OCI-LY3 (cell line): Measurements from ENCODE around the gene PLXNB1.

Experiments
- H2AFZ ChIP-seq: fragments of 200-600, 300-600 bp; shearing (Covaris generic); 2 replicates; pipeline ENCODE4 v1.6.0; 2014; ENCODE audit warnings: antibody characterized with exemption, low read depth, low read length
- H3K27ac ChIP-seq: fragments of 200-600, 300-600 bp; sonication (generic); 2 replicates; pipeline ENCODE4 v1.5.1; 2014; ENCODE audit warnings: mild to moderate bottlenecking, low read length, moderate library complexity, mixed read lengths
- H3K27me3 ChIP-seq: fragments of 200-600, 300-600 bp; sonication (generic); 2 replicates; pipeline ENCODE4 v1.6.1; 2014; ENCODE audit warnings: low read depth, low read length, mixed read lengths
- H3K36me3 ChIP-seq: fragments of 200-600, 300-600 bp; sonication (generic); replicated peaks from 2 replicates; pipeline ENCODE3; 2014; ENCODE audit warnings: low read depth, low read length, mixed read lengths
- H3K4me1 ChIP-seq: fragments of 300-600, 200-600 bp; sonication (generic); 2 replicates; pipeline ENCODE4 v1.6.1; 2014; ENCODE audit warnings: low read length, mixed read lengths
- H3K4me2 ChIP-seq: fragments of 200-600, 300-600 bp; sonication (generic); 2 replicates; pipeline ENCODE4 v1.6.1; 2014; ENCODE audit warnings: low read length, mixed read lengths
- H3K4me3 ChIP-seq: fragments of 300-600, 200-600 bp; sonication (generic); 2 replicates; pipeline ENCODE4 v1.5.1; 2014; ENCODE audit warnings: antibody characterized with exemption, mild to moderate bottlenecking, low read length, moderate library complexity
- H3K79me2 ChIP-seq: fragments of 300-600, 200-600 bp; shearing (Covaris generic); 2 replicates; pipeline ENCODE4 v1.6.1; 2014; ENCODE audit warnings: mild to moderate bottlenecking, low read length, mixed read lengths
- H3K9ac ChIP-seq: fragments of 300-600, 200-600 bp; shearing (Covaris generic); 2 replicates; pipeline ENCODE4 v1.6.0; 2014; ENCODE audit warnings: mild to moderate bottlenecking, low read length, moderate library complexity
- H3K9me3 ChIP-seq: fragments of 200-600, 300-600 bp; shearing (Covaris generic); 2 replicates; pipeline ENCODE4 v1.6.1; 2014; ENCODE audit warnings: low read length, mixed read lengths; ENCODE audit not compliant: insufficient read depth
- H4K20me1 ChIP-seq: fragments of 200-600, 300-600 bp; sonication (generic); 2 replicates; pipeline ENCODE4 v1.6.1; 2016; ENCODE audit warnings: low read length, mixed read lengths; ENCODE audit not compliant: insufficient read depth
- EZH2phosphoT487 ChIP-seq: fragments of 200-600 bp; shearing (Covaris generic); IDR thresholded peaks from 2 replicates; pipeline ENCODE4 v1.6.1; 2018; ENCODE audit warnings: antibody characterized with exemption, mixed run types, low read depth
- TF ChIP-seq, protein P1 (sequence below): fragments of 200-600, 300-600 bp; sonication (generic); IDR thresholded peaks from 2 replicates; pipeline ENCODE4 v1.5.1; 2014; ENCODE audit warnings: antibody characterized with exemption, low read length, low read depth

Gene PLXNB1

DNA sequence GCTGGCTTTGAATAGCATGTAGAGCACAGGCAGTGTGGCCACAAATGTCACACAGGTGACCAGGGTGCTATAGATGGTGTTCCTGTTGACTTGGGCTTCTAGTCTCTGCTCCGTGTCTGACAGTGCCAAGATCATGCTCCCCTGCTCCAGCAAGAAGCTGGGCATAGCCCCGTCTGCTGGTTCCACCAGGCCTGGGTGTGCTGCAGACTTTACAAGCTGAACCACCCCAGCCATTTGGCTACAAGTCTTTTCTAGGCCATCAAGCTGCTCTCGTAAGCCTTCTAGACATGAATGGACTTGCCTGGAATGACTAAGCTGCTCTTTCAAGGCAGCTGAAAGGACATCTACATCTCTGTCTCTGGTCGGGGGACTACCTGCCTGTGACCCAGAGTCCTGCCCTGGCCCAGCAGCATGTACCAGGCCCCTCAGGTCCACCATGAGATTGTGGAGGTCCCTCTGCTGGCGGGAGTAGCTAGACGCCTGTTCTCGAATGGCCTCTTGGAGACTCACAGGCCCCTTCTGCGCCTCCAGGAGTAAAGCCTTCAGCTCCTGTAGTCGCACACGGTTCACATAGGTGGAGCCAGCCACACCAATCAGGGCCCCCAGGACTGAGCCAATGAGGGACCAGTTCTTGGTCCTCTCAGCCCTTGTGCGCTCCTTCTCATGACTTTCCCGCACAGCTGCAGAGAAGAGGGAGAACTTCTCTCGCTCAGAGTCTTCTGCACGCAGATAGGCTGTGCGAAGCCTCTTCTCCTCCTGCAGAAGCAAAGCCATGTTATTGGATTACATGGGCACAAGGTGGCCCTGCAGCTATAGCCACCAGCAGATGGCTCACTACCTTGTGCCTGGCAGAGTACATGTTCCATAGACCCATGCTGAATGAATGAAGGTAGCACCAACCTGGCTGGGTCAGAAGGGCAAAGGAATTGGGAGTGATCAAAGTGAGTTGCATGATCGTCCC lies 2.8 kb upstream of the PLXNB1 start:
- no peak overlapping the region for H2AFZ ChIP-seq
- no peak overlapping the region for H3K9ac ChIP-seq
- H3K9me3 ChIP-seq, result no peaks in the 10 kb centered on the region
- peaks cover 8% of the 10 kb centered on the region for H3K79me2 ChIP-seq
- H3K4me1 ChIP-seq, result peaks cover 25% of the 10 kb centered on the region
- TF ChIP-seq, protein P1, sequence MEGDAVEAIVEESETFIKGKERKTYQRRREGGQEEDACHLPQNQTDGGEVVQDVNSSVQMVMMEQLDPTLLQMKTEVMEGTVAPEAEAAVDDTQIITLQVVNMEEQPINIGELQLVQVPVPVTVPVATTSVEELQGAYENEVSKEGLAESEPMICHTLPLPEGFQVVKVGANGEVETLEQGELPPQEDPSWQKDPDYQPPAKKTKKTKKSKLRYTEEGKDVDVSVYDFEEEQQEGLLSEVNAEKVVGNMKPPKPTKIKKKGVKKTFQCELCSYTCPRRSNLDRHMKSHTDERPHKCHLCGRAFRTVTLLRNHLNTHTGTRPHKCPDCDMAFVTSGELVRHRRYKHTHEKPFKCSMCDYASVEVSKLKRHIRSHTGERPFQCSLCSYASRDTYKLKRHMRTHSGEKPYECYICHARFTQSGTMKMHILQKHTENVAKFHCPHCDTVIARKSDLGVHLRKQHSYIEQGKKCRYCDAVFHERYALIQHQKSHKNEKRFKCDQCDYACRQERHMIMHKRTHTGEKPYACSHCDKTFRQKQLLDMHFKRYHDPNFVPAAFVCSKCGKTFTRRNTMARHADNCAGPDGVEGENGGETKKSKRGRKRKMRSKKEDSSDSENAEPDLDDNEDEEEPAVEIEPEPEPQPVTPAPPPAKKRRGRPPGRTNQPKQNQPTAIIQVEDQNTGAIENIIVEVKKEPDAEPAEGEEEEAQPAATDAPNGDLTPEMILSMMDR, result peak; percentile 61
- no peak for TF ChIP-seq EZH2phosphoT487
- peak overlapping the region; percentile 8; the same call in 1 of the 2 replicates for H3K27ac ChIP-seq
- H3K4me2 ChIP-seq, result no peak overlapping the region
- H3K4me3 ChIP-seq, result no peak overlapping the region
- peaks cover 23% of the 10 kb centered on the region for H3K36me3 ChIP-seq
- H3K27me3 ChIP-seq, result no peaks in the 10 kb centered on the region
- H4K20me1 ChIP-seq, result no peaks in the 10 kb centered on the region

DNA sequence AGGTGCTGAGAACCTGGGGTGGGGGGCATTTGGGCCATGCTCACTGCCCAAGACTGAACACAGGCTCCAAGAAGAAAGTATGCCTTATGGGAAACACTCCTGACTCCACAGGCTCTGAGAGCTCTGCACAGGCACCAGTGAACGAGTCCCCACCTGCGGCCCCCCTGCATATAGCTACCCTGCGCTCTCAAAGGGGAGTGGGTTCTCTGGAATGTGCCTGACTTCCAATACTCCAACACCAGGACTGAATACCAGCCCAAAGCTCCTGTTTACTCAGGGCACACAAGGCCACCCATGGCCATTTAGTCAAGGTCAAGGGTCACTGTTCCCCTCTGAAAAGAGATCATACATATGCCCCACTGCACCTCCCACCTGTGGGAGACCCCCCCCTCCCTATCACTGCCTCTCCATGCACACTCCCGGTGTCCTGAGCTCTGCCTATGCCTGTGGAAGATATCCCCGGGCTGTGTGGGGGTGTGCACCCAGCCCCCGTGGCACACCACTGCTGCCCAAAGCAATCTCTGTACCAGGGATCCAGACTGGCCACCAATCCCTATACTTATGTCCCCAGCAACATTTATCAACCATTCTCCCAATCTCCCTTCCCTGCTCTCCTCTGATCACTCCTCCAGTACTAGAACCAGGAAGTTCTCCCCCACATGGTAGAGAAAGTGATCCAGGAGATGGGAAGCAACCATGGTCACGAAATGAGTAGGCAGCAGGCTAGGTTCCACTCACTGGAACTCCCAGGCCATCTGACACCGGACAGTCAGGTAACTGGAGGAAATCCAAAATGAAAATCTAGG lies 1.5 kb upstream of the PLXNB1 start:
- Histone ChIP-seq H3K4me3 (no peak overlapping the region), H2AFZ (no peak overlapping the region), H3K4me2 (no peak overlapping the region), H3K36me3 (peaks cover 23% of the 10 kb centered on the region), H3K79me2 (peaks cover 19% of the 10 kb centered on the region), H3K9ac (no peak overlapping the region), H4K20me1 (no peaks in the 10 kb centered on the region), H3K9me3 (no peaks in the 10 kb centered on the region), H3K27ac (no peak overlapping the region), H3K27me3 (no peaks in the 10 kb centered on the region), H3K4me1 (peaks cover 32% of the 10 kb centered on the region)
- no peak for TF ChIP-seq EZH2phosphoT487
- TF ChIP-seq, protein P1, result no peak

DNA sequence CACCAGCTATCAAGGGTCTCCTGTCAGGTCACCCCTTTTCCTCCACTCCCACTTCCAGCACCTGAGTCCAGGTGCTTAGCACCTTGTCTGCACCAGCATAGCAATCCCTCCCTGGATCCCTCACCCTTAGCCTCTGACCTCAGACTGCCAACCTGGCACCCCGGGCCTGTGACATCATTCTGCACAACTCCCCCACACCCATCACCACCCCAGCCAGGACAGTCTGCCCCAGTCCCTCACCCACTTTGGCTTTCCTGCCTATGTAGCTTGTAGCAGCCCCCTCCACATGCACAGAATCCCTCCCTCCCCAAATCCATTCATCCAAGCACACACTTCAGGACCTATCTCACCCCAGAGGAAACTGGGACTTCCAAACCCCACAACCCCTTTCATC lies 819 bp upstream of the PLXNB1 start:
- H3K27ac ChIP-seq, result no peak overlapping the region
- no peak overlapping the region for H2AFZ ChIP-seq
- TF ChIP-seq, protein P1, result no peak
- TF ChIP-seq EZH2phosphoT487, result no peak
- no peaks in the 10 kb centered on the region for H3K27me3 ChIP-seq
- no peaks in the 10 kb centered on the region for H3K9me3 ChIP-seq
- H3K79me2 ChIP-seq, result peaks cover 26% of the 10 kb centered on the region
- peaks cover 3% of the 10 kb centered on the region; the same call in 1 of the 2 replicates for H4K20me1 ChIP-seq
- peaks cover 30% of the 10 kb centered on the region for H3K4me1 ChIP-seq
- H3K4me3 ChIP-seq, result no peak overlapping the region
- peaks cover 23% of the 10 kb centered on the region for H3K36me3 ChIP-seq
- no peak overlapping the region for H3K9ac ChIP-seq
- H3K4me2 ChIP-seq, result no peak overlapping the region
